ENCODE results near the gene PTPRN2. TPM values are rescaled to one million over a fixed set of nuclear protein-coding genes. Genes with fewer than 3 reads are reported as not detected.
"Not testable (repeated sequence)": the region's sequence is repeated elsewhere in the genome, so short reads cannot be mapped to it uniquely, and the experiment has no call there.

The PTPRN2 gene
- total and polyA plus RNA-seq, 2 of the 8 experiments (the other 6 are each of a cell fraction or from before 2014, with no cell fraction given), result 2.6 to 4.5 TPM

DNA sequence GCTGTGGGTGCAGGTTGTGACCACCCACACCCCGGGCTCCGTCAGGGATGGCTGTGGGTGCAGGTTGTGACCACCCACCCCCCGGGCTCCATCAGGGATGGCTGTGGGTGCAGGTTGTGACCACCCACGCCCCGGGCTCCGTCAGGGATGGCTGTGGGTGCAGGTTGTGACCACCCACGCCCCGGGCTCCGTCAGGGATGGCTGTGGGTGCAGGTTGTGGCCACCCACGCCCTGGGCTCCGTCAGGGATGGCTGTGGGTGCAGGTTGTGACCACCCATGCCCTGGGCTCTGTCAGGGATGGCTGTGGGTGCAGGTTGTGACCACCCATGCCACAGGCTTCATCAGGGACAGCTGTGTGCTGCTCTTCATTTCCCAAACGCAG, 53.5 kb downstream of the PTPRN2 start:
- H3K23ac ChIP-seq (ENCODE audit: insufficient read length); H3K27me3 ChIP-seq (replicated peaks in 1 of 4; ENCODE audit: control insufficient read depth in 3 of 4, extremely low read depth in 1 of 4, insufficient read depth in 3 of 4, low read length in 3 of 4); H3K27ac ChIP-seq (ENCODE audit: low read depth, low read length); H2BK20ac ChIP-seq (ENCODE audit: low read length); H3K36me3 ChIP-seq (ENCODE audit: control insufficient read depth in 2 of 4, insufficient read depth in 4 of 4, low read length in 3 of 4); H2BK15ac ChIP-seq (ENCODE audit: low read length); H4K8ac ChIP-seq (ENCODE audit: extremely low read depth, insufficient read depth, low read length); H2BK120ac ChIP-seq (replicated peaks; ENCODE audit: low read depth, low read length); H4K20me1 ChIP-seq (replicated peaks in 1 of 2; ENCODE audit: control insufficient read depth in 1 of 2, insufficient read depth in 2 of 2, low read length in 2 of 2); H3K79me1 ChIP-seq (ENCODE audit: low read depth, low read length); H4K5ac ChIP-seq (ENCODE audit: insufficient read length, low read depth, low read length); H3K4me3 ChIP-seq (ENCODE audit: extremely low read depth in 1 of 4, insufficient read depth in 2 of 4, low read depth in 3 of 4, low read length in 4 of 4); FAIRE-seq; H2AFZ ChIP-seq (ENCODE audit: low read length); H3K14ac ChIP-seq (ENCODE audit: insufficient read length); H3K9me3 ChIP-seq (ENCODE audit: insufficient read depth in 2 of 2, low read depth in 1 of 2, low read length in 1 of 2); H3K23me2 ChIP-seq (ENCODE audit: low read depth, low read length); H3K4me2 ChIP-seq (ENCODE audit: insufficient read depth in 1 of 2, low read depth in 2 of 2, low read length in 2 of 2); DNase-seq (ENCODE audit: low read depth in 1 of 2, low spot score in 2 of 2); H3K4ac ChIP-seq (replicated peaks; ENCODE audit: insufficient read length, low read depth, low read length); H3K9ac ChIP-seq (replicated peaks in 1 of 4; ENCODE audit: extremely low read depth in 1 of 4, low read depth in 3 of 4, low read length in 3 of 4); H2AK5ac ChIP-seq (ENCODE audit: low read depth, low read length); H3K79me2 ChIP-seq (ENCODE audit: control insufficient read depth in 1 of 2, insufficient read depth in 2 of 2, low read length in 2 of 2); H3K18ac ChIP-seq (ENCODE audit: extremely low read depth, low read length); POLR2A ChIA-PET (ENCODE audit: partially characterized antibody); H4K91ac ChIP-seq (replicated peaks; ENCODE audit: insufficient read length, low read length); H3K4me1 ChIP-seq (replicated peaks in 1 of 4; ENCODE audit: control insufficient read depth in 3 of 4, insufficient read depth in 4 of 4, low read length in 3 of 4); H3K56ac ChIP-seq (replicated peaks; ENCODE audit: insufficient read length, low read depth, low read length): not testable (repeated sequence)
- 83% methylated on average over 12 of the region's 12 CpGs; no CpG with 5 or more reads in 1 of the 2 experiments for WGBS, 2 experiments (ENCODE audit: extremely low coverage in 1 of 2, insufficient coverage in 1 of 2, insufficient read length in 1 of 2, insufficient replicate concordance in 2 of 2, low coverage in 1 of 2, low lambda C conversion rate in 2 of 2, missing lambda C conversion rate in 1 of 2)
- H2BK5ac ChIP-seq (ENCODE audit: low read depth, low read length), result 0 out of 2 replicates have a peak overlapping the region, but pooled peaks have one; percentile 2
- H2BK12ac ChIP-seq (ENCODE audit: low read depth, low read length), result peak overlapping the region; percentile 35; the same call in 1 of the 2 replicates
- CTCF ChIA-PET (ENCODE audit: partially characterized antibody), result interaction anchor here (0.9 kb wide), 1 partner anchor 147 kb away, joined by 3 read pairs; no protein-coding TSS in a partner anchor

All from H1 (cell line).